T-helper 2 cell (primary cell): ENCODE measurements around the gene MAP3K20.
"Not testable (repeated sequence)": the region's sequence is repeated elsewhere in the genome, so short reads cannot be mapped to it uniquely, and the experiment has no call there.

Experiments used
- DNase-seq, 5 experiments: peaks; one replicate each; pipeline versions ENCODE4 v3.0.0 to v3.0.0-alpha.2; 2012 to 2022

The MAP3K20 gene

DNA sequence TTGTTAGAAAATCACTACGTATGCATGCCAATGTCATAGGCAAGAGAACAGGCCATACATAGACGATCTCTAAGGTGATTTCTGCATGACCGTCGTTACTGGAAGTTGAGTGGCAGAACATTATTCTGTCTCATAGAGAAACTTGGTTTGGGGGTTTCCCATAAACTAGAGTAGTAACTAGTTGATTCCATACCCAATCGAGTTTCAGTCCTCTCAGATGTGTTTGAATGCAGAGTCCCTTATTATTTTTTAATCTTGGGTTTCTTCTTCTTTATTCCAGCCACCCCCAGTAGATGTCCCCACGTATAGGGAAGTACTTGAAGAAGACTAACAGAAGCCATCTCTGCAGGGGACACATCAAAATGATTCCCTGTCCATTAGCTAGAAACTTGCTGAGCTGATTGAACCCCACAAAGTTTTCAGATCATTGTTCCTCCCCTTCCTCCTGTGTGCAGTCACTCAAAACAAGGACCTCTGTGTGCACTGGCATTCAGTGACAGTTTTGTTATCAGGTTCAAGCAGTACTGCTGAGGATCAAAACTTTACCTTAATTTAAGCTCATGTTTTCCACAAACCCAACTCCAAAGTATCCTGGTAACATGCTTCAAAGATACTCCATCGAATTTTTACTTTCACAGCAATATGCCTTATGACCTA, 210.6 kb downstream of the MAP3K20 start:
- DNase-seq = peak in 1 of 5 experiments; percentile 75

DNA sequence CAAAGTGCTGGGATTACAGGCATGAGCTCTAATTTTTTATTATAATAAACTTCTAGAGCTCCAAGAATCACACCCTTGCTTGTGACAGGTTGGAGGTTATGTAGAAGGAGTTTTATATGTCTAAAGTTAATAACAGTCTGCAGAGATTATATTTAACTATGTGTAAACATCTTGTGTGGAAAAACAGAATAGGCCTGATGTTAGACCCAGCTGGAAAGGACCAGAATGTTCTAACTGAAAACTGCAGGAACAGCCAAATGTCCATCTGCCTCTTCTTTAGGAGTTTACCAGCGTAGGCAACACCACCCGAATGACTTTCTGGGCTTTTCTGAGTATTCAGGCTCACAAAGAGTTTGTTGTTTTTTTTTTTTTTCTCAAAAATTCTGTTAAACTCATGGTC, 211.9 kb downstream of the MAP3K20 start:
- no peak for DNase-seq

DNA sequence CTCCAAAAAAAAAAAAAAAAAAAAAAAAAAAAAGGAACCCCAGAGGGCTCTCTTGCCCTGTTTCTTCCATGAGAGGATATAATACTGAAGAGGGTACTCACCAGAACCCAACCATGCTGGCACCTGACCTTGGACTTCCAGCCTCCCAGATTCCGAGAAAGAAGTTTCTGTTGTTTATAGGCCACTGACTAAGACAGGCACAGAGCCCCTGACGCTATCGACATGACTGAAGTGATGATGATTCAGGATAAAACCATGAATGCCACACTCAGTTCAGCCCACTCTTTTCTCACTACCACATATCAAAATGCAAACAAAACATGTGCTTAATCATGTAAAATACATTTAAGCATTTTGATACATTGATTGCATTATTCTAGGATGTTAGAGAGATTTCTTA, 212.9 kb downstream of the MAP3K20 start:
- peak in 1 of 5 experiments; percentile 57 for DNase-seq

GRCh38 chr2:173290046-173290445, 214.4 kb downstream of the MAP3K20 start:
- peak in 1 of 5 experiments; percentile 60 for DNase-seq

- no peak for DNase-seq
Measured at GRCh38 chr2:173290518-173290917, 214.9 kb downstream of the MAP3K20 start.

GRCh38 chr2:173291412-173291811, 215.8 kb downstream of the MAP3K20 start:
- DNase-seq = no peak

DNA sequence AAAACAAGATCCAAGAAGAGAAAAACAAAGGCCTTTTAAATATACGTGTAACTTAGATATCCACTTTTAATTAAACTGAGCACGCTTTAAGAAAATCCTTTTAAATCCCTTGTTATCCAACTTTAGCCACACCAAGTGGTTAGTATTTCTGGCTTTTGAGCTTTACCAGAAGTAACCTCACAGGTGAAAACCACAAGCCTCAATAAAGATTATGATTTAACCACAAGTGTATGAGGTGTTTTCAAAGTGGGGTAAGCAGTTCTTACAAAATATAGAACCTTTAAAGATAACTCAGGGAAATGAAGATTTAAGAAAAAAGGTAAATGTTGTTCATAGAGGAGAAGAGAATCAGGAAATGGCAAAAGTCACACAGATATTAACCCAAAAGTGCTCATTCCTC, 220.6 kb downstream of the MAP3K20 start:
- DNase-seq = peak in 1 of 5 experiments; percentile 60

GRCh38 chr2:173298536-173299097, 223.0 kb downstream of the MAP3K20 start:
- DNase-seq = no peak

GRCh38 chr2:173299764-173300163, 224.1 kb downstream of the MAP3K20 start:
- no peak for DNase-seq

GRCh38 chr2:173300458-173300857, 224.8 kb downstream of the MAP3K20 start:
- DNase-seq = no peak

DNA sequence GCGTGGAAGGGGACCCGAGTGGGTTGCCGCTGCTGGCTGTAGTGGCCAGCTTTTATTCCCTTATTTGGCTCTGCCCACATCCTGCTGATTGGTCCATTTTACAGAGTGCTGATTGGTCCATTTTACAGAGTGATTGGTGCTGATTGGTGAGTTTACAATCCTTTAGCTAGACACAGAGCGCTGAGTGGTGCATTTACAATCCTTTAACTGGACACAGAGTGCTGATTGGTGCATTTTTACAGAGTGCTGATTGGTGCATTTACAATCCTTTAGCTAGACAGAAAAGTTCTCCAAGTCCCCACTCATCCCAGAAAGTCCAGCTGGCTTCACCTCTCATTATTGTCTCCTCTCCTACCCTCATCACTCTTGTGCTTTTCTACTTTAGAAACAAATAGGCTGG, 225.9 kb downstream of the MAP3K20 start:
- not testable (repeated sequence) for DNase-seq

- no peak for DNase-seq
Measured at GRCh38 chr2:173305303-173305702, 229.7 kb downstream of the MAP3K20 start.

DNA sequence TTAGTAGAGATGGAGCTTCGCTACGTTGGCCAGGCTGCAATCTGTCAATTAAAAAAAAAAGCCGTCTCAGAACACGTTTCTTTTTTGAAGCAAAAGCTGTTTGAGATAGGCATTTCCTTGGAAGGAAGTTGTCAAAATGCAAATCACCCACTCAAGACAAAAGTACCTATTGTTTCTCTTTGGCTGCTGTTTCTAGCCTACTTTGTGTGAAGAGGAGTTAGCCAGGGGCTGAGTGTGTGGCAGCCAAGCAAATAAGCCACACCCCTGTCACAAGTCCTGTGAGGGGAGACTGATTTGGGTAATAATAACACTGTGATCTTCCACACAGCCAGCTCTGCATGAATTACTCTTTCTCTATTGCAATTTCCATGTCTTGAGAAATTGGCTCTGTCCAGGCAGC, 231.6 kb downstream of the MAP3K20 start:
- DNase-seq = peak in 1 of 5 experiments; percentile 85

GRCh38 chr2:173309370-173309769, 233.7 kb downstream of the MAP3K20 start:
- DNase-seq = not testable (repeated sequence)

GRCh38 chr2:173311844-173312606, 236.4 kb downstream of the MAP3K20 start:
- DNase-seq = peak in 1 of 5 experiments; percentile 23
